Upper lobe of left lung (tissue), 4 donors: ENCODE results near the gene FAT2.

ENCODE experiments used
- CTCF ChIP-seq, 6 experiments: fragments of 450-650 bp in 4 of 6; fragments of 200-600 bp in 2 of 6; sonication (generic) in 2 of 6; IDR thresholded peaks; one replicate each; pipeline ENCODE4 v1.5.1; 2016 to 2019; ENCODE audit warnings: antibody characterized with exemption in 6 of 6
- POLR2A ChIP-seq, 4 donors: fragments of 450-650 bp; IDR thresholded peaks; one replicate each; pipeline ENCODE4 v1.5.1; 2016 to 2017; ENCODE audit warnings: antibody characterized with exemption in 4 of 4, mild to moderate bottlenecking in 2 of 4
- POLR2AphosphoS5 ChIP-seq, 2 donors: sonication (generic); formaldehyde crosslinking; IDR thresholded peaks; one replicate each; pipeline ENCODE4 v1.5.1; 2017; ENCODE audit warnings: antibody characterized with exemption in 2 of 2

- TF ChIP-seq CTCF (IDR thresholded peaks at IDR 0.05) (no peak), POLR2A (IDR thresholded peaks at IDR 0.05) (no peak), POLR2AphosphoS5 (IDR thresholded peaks at IDR 0.05) (no peak)
These were observed 1.1 kb downstream of the FAT2 start for GRCh38 chr5:151589878-151590570.
